MCF 10A (cell line): ENCODE data around the gene ADARB1. TPM values are rescaled to one million over a fixed set of nuclear protein-coding genes. Genes with fewer than 3 reads are reported as not detected.

Source experiments
- BruUV-seq: library from RNA; stranded (reverse); fragments of 400-500 nt; replicated peaks from 2 replicates; lab custom pipeline; 2021; lab: Mats Ljungman, UMichigan
- CTCF ChIA-PET: fragments of 300-600 bp; sonication (Branson Sonifier 250); formaldehyde crosslinking; extraction: SDS; loops from one replicate; lab custom pipeline; 2021; ENCODE audit warnings: antibody characterized with exemption, inconsistent platforms; lab: Yijun Ruan, JAX
- POLR2A ChIA-PET: fragments of 300-600, 350-650 bp; sonication (Branson Sonifier 250); formaldehyde crosslinking; extraction: SDS; loops from one replicate; lab custom pipeline; 2020; ENCODE audit warnings: antibody characterized with exemption, inconsistent platforms; lab: Yijun Ruan, JAX
- DNase-seq: peaks from one replicate; pipeline ENCODE4 v3.0.0-alpha.2; 2018; ENCODE audit not compliant: unreplicated experiment
- H3K27ac Mint-ChIP-seq: one replicate; pipeline ENCODE4 v1.8.0; 2022; ENCODE audit warnings: mild to moderate bottlenecking, low read depth, mixed read lengths; ENCODE audit not compliant: unreplicated experiment
- H3K27me3 Mint-ChIP-seq: one replicate; pipeline ENCODE4 v1.8.0; 2022; ENCODE audit warnings: mixed read lengths; ENCODE audit not compliant: insufficient read depth, unreplicated experiment
- H3K36me3 Mint-ChIP-seq: one replicate; pipeline ENCODE4 v1.8.0; 2022; ENCODE audit warnings: mild to moderate bottlenecking, moderate library complexity, mixed read lengths; ENCODE audit not compliant: insufficient read depth, unreplicated experiment
- H3K4me1 Mint-ChIP-seq: one replicate; pipeline ENCODE4 v1.8.0; 2022; ENCODE audit warnings: mixed read lengths; ENCODE audit not compliant: insufficient read depth, unreplicated experiment
- H3K4me3 Mint-ChIP-seq: one replicate; pipeline ENCODE4 v1.8.0; 2022; ENCODE audit warnings: mild to moderate bottlenecking, moderate library complexity, mixed read lengths; ENCODE audit not compliant: unreplicated experiment
- H3K9me3 Mint-ChIP-seq: one replicate; pipeline ENCODE4 v1.8.0; 2022; ENCODE audit warnings: mixed read lengths; ENCODE audit not compliant: unreplicated experiment
- intact Hi-C: fragments of 100-400 bp; cut with micrococcal nuclease; formaldehyde crosslinking; loops from 2 replicates; pipeline ENCODE4 v1.14.1; 2022
- total RNA-seq: library from RNA; stranded (reverse); gene quantifications from 2 replicates; pipeline ENCODE4 v1.2.3, GENCODE V29; 2022
- TF ChIP-seq, protein P1 (sequence below): fragments of 200-600 bp; IDR thresholded peaks from one replicate; pipeline ENCODE4 v1.8.0; 2022; ENCODE audit warnings: antibody characterized with exemption, mild to moderate bottlenecking; ENCODE audit not compliant: unreplicated experiment

ADARB1 gene
- total RNA-seq, 1 experiment from 2014 or later, result 19.4 TPM

GRCh38 chr21:45264146-45264911, 189.9 kb downstream of the ADARB1 start:
- Mint-ChIP-seq H3K4me1 (no peaks in the 10 kb centered on the region), H3K36me3 (peaks cover 37% of the 10 kb centered on the region), H3K4me3 (no peak overlapping the region), H3K27ac (no peak overlapping the region), H3K9me3 (no peaks in the 10 kb centered on the region), H3K27me3 (no peaks in the 10 kb centered on the region)
- ChIA-PET POLR2A (no interaction called here), CTCF (no interaction called here)
- intact Hi-C loops, result no loop called here
- TF ChIP-seq, protein P1, sequence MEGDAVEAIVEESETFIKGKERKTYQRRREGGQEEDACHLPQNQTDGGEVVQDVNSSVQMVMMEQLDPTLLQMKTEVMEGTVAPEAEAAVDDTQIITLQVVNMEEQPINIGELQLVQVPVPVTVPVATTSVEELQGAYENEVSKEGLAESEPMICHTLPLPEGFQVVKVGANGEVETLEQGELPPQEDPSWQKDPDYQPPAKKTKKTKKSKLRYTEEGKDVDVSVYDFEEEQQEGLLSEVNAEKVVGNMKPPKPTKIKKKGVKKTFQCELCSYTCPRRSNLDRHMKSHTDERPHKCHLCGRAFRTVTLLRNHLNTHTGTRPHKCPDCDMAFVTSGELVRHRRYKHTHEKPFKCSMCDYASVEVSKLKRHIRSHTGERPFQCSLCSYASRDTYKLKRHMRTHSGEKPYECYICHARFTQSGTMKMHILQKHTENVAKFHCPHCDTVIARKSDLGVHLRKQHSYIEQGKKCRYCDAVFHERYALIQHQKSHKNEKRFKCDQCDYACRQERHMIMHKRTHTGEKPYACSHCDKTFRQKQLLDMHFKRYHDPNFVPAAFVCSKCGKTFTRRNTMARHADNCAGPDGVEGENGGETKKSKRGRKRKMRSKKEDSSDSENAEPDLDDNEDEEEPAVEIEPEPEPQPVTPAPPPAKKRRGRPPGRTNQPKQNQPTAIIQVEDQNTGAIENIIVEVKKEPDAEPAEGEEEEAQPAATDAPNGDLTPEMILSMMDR, result no peak
- no TSS peak for BruUV-seq
- no peak for DNase-seq

GRCh38 chr21:45264912-45265515, 190.6 kb downstream of the ADARB1 start:
- TF ChIP-seq, protein P1, result no peak
- CTCF ChIA-PET, result no interaction called here
- intact Hi-C loops, result no loop called here
- H3K36me3 Mint-ChIP-seq, result peaks cover 42% of the 10 kb centered on the region
- H3K4me1 Mint-ChIP-seq, result no peaks in the 10 kb centered on the region
- no peak for DNase-seq
- no peaks in the 10 kb centered on the region for H3K9me3 Mint-ChIP-seq
- POLR2A ChIA-PET, result no interaction called here
- no peak overlapping the region for H3K4me3 Mint-ChIP-seq
- no peak overlapping the region for H3K27ac Mint-ChIP-seq
- no TSS peak for BruUV-seq
- no peaks in the 10 kb centered on the region for H3K27me3 Mint-ChIP-seq

- H3K27ac Mint-ChIP-seq, result no peak overlapping the region
- peaks cover 2% of the 10 kb centered on the region for H3K9me3 Mint-ChIP-seq
- POLR2A ChIA-PET, result no interaction called here
- no peaks in the 10 kb centered on the region for H3K27me3 Mint-ChIP-seq
- no peak overlapping the region for H3K4me3 Mint-ChIP-seq
- intact Hi-C loops, result no loop called here
- CTCF ChIA-PET, result no interaction called here
- H3K4me1 Mint-ChIP-seq, result no peaks in the 10 kb centered on the region
- DNase-seq, result no peak
- H3K36me3 Mint-ChIP-seq, result peaks cover 51% of the 10 kb centered on the region
- BruUV-seq, result no TSS peak
- TF ChIP-seq, protein P1, result no peak
Observed at GRCh38 chr21:45265721-45266517, 191.5 kb downstream of the ADARB1 start.
